ENCODE results near the gene IGFBPL1.

IGFBPL1 gene

GRCh38 chr9:38395653-38396370 lies 28.4 kb downstream of the IGFBPL1 start:
- no peak for DNase-seq (ENCODE audit: low read depth)

- no peak for DNase-seq (ENCODE audit: low read depth)
Measured at GRCh38 chr9:38394416-38394815, 29.8 kb downstream of the IGFBPL1 start.

- no peak for DNase-seq (ENCODE audit: low read depth)
Measured at GRCh38 chr9:38393128-38393796, 31.0 kb downstream of the IGFBPL1 start.

- DNase-seq (ENCODE audit: low read depth), result peak; percentile 24
Measured at GRCh38 chr9:38392235-38393127, 31.8 kb downstream of the IGFBPL1 start, which contains the start of gene ALDH1B1. Gene ALDH1B1 (plus strand): TSS chr9:38392702. CDS start chr9:38395749, 3,047 bp downstream.

DNA sequence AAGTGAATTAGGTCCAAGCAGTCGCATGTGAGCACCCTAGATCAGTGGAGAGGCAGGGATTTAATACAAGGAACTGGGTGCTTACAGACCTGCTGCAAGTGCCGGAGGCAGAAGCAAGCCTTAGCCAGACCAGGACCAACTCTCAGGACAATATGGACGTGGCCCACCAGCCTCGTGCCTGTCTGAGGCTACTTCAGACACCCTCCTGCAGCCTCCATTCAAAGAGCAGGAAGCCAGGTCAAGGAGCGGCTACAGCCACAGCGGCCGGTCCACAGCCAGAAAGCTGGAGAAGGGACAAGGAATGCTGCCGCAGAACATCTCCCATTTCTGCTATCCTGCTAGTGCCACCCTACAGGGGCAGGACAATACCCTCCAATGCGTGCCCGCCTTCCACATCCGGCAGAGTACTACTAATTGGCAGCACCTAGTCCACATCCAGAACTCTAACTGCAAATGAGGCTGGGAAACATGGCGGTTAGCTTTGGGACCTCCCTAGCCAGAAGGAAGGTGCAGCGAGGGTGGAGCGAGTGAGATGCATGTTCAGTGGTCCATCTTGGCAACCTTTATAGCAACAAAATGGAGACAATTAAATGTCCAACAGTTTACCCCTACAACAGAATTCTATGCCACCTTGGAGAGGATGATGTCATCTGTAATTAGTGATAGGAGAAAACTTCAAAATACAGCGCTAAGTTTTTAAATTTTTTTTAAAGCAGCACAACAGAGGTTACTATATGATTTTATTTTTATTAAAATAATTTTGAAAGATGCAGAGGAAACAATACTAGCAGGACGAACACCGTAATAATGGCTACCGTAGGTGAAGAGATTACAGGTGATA lies 32.8 kb downstream of the IGFBPL1 start:
- no peak for DNase-seq (ENCODE audit: low read depth)

- DNase-seq (ENCODE audit: low read depth), result no peak
Measured at GRCh38 chr9:38390851-38391250, 33.4 kb downstream of the IGFBPL1 start.

DNA sequence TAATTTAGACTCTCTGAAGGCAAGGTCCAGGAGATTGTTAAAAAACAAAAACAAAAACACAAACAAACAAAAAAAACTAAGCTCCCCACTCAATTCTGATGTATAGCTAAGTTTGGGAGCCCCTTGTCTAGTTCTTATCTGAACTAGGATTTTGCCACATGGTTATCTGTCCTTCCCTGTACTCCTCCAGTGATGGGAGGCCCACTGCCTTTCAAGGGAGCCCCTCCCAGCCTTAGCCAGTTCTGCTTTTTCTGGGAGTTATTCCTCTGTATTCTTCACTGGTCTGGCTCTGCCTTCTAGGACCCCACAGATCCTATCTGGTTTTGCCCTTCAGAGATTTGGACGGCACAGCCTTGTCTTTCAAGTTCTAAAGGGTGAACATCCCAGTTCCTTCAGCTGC lies 33.8 kb downstream of the IGFBPL1 start:
- DNase-seq (ENCODE audit: low read depth), result no peak

- no peak for DNase-seq (ENCODE audit: low read depth)
Measured at GRCh38 chr9:38389313-38389712, 34.9 kb downstream of the IGFBPL1 start.

DNA sequence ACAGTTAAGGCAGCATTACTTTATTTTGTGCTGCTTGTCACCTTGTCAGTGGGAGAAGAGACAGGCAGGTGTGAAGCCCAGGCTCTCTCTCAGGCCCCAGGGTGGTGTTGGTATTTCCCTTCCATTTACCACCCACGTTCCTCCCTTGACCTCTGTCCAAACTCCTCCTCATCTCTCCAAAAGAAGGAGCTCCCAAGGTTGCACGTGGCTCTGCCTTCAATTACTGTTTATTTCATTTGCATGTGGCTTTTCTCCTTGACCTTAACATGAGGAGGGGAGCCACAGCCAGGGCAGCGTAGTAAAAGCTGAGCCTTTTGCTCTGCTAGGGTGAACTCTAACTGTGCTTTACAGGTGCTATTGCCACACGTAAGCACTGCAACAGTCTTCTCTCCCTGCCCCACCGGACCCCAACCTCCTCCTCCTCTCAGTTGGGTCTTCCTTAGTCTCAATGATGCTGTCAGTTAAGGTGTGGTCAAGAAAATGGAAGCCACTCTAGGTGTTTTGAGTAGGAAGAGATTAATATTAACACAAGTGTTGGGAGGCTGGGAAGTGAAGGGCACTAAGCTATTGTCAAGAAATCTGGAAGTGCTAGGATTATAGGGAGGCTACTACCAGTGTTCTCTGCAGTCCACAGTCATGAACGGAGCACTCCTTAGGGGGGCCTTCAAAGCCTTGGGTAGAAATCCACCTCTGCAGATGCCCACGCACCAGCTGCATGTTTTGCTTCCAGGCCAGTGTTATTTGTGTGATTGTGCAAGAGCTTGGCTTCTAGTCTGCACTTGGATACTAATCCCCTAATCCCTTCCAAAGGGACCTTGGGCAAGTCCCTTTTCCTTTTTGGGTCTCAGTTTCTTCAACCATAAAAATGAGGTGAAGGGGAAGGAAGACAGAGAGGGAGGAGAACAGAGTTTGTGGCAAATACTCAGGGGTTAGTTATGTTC lies 35.7 kb downstream of the IGFBPL1 start:
- no peak for DNase-seq (ENCODE audit: low read depth)

DNA sequence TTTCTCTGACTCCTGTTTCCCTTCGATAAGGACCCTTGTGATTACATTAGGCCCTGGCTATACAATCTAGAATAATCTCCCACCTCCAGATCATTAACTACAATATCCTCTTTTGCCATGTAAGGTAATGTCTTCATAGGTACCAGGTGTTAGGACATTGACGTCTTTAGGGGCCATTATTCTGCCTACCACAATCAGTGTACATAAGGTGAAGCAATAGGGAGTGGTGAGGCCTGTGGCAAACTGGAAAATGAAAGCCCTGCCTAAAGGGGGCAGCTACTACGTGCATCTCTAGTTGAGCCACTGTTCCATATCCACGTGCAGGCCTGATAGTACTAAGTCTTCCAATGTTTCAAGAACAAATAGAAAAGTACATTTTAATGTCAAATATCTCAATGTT lies 36.5 kb downstream of the IGFBPL1 start:
- DNase-seq (ENCODE audit: low read depth), result no peak

DNA sequence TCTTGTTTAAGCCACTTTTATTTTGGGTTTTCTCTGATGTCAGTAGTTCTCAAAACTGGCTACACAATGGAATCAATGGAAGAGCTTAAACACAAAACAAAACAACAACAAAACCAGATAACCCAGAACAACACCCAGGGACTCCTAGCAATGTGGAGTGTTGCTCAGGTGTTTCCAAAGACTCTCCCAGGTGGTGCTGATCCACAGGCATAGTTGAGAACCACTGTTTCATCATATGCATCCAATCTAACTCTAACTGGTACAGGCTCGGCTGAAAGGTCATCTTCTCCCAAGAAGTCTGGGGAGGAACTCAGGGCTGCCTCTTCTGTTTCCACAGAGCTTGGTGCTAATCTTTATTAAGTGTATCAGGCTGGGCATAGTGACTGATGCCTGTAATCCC lies 37.2 kb downstream of the IGFBPL1 start:
- DNase-seq (ENCODE audit: low read depth), result no peak

- DNase-seq (ENCODE audit: low read depth), result no peak
Measured at GRCh38 chr9:38386319-38386895, 37.8 kb downstream of the IGFBPL1 start.

DNA sequence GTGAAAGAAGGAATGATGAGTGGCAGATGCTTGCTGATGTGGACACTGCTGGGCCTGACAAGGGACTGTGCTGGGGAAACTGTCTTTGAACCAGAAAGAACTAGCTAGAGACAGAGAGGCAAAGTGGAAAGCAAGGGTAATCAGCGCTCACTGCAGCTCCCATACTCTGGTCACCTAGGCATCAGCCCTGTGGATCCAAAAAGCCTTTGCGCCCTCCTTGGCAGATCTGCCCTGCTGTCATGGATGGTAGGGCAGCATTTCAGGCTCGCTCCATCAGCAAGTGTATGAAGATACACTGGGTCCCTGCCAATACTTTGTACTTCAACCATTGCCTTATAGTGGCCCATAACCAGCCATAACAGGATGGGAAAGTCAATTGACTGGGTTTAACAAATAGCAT lies 38.4 kb downstream of the IGFBPL1 start:
- no peak for DNase-seq (ENCODE audit: low read depth)

DNA sequence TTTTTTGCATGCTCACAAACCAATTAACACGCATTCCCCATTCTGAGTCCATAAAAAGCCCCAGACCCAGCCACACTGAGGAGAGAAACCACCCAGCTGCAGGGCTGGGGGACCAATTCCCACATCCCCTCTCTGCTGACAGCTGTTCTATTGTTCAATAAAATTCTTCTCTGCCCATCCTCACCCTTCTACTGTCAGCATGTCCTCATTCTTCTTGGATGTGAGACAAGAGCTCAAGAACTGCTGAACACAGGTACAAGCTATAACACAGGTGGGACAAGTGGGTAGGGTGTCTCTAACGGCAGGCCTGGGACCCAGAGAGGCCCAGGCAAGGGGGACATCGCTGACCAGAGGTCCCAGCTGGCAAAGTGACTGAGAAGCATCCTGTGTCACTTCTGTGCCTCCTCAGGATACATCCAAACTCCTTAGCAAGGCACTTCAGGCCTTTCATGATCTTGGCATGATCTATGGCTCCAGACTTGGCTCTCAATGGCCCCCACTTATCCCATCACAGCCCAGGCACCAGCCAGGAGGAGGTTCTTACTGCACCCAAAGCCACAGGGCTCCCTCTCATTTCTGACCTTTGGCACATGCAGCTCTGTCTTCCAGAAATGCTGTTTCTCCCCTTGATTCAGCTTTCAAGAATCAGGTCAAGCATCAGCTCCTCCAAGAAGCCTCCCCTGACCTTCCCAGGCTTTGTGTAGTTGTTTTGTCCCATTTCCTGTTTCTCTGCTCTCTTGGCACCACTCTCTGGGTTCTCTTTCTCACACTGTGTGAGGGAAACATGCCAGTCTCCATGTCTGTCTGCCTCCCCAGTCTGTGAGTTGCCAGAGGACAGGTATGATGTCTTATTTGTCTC lies 39.0 kb downstream of the IGFBPL1 start:
- no peak for DNase-seq (ENCODE audit: low read depth)

DNA sequence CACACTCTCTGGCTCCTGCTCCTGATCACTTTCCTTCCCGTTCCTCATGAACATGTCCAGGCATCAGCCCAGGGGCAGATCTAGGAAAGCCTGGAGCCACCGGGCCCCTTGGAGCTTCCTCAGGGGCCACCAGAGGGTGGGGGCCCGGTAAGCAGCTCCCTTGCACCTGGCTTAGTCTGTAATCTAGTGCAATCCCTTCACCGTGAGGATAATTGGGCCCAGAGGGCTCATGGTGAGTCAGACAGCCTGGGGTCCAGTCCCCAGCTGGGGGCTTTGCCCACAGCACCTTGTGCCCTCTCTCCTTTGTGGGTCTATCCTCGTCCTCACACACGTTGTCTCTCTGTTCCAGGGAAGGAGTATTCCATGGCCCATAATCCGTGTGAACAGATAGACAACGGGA lies 42.1 kb downstream of the IGFBPL1 start:
- DNase-seq (ENCODE audit: low read depth), result no peak

DNA sequence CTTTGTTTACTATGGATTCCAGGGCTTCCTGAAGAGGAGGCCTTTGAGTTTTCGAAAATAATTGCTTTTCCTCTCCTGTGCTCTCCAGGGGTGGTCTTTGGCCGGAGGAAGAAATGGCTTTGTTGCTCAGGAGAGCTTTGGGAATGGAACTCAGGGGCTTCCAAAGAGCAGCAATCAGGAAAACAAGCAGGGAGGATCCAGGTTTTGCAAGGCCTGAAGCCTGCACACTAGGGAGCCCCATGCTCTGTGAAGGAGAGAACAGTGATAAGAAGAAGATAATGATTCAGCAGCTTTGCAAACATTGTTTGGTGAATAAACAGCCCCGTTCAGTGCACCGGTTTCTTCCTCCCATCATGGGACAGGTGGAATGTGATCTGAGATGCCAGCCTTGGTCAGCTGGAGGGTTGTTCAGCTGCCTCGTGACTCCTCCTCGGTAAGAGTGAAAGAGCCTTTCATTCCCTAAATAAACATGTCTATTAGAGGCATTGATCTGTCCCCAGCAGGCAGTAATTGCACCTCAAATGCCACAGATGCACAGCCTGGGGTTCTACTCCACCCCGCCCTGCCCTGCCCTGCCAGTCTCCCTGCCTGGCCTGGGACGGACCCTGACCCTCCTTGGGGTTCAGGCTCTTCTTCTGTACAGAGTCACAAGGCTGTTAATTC lies 43.3 kb downstream of the IGFBPL1 start:
- no peak for DNase-seq (ENCODE audit: low read depth)

DNA sequence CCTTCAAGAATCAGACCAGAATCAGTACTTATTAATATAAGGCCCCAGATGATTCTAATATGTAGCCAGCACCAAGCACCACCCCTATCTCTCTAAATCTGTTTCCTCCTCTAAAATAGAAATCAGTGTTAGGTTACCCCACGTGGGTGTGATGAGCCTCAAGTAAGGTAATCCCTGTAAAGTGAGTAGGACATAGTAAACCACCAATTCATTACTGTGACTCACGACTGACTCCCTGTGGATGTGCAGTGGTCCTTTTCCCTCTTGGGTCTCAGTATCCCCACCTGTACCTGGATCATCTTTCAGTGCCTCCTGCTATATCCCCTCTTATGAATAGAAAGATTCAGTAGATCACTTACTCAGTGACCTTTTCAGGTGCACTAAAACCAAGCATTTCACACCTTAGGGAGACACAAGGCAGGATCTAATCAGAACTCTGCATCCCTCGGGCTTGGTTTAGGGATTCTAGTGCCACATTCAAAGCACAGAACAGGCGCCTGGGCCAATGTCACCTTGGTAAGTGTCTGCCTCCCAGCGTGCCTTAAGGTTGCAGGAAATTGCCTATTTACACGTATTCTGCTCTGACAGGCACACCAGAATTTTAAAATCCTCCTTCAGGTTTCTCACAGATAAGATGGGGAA lies 43.9 kb downstream of the IGFBPL1 start:
- DNase-seq (ENCODE audit: low read depth), result no peak
